Fibroblast of skin of scalp (primary cell): Measurements from ENCODE around the gene RALBP1. TPM values are rescaled to one million over a fixed set of nuclear protein-coding genes. Genes with fewer than 3 reads are reported as not detected.
"Not testable (repeated sequence)": the region's sequence is repeated elsewhere in the genome, so short reads cannot be mapped to it uniquely, and the experiment has no call there.

Experiments used
- DNase-seq: peaks from one replicate; pipeline ENCODE4 v3.0.0-alpha.2; 2013
- polyA plus RNA-seq, 2 experiments: library from polyadenylated mRNA; unstranded; fragments of 120-200 nt; gene quantifications; one replicate each; pipeline ENCODE4 v1.2.1, GENCODE V29; 2013; ENCODE audit not compliant: insufficient read length in 2 of 2

Gene RALBP1
- polyA plus RNA-seq (2013, experiment 1 of 2; ENCODE audit: insufficient read length) = 51.0 TPM
- 54.8 TPM for polyA plus RNA-seq (2013, experiment 2 of 2; ENCODE audit: insufficient read length)

DNA sequence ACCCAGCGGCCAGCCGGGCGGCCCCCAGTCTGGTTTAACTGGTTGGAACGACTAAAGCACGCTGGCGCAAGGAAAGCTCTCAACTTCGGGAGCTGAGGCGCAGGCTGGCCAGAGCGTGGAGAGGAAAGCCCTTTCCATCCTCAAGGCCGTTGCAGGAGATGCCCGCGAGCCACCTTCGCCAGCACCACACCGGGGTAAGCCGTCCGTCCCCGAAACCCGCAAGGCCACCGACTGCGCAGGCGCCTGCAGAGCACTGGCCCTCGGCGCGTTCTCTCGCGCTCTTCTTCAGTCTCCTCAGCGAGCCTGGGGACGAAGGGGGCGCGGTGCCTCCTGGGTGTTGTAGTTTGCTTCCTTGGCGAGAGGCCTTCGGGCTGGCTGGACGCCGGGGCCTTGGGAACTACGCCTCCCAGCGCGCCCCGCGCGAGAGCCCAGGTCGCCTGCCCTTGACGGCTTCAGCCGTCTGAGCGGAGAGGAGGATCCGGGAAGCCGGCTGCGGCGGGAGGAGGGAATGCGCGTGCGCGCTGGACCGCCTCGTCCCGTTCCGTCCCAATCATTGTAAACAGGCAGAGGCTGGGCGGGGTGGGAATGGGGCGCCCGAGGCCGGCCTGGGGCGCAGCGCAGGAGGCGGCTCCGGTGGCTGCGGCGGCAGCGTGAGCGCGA, at the start of gene RALBP1:
Gene RALBP1 (plus strand): TSS at position 531 of the 660 bp plus-strand sequence. CDS start 37,533 bp downstream, outside the sequence.
- DNase-seq = peak; percentile 100

DNA sequence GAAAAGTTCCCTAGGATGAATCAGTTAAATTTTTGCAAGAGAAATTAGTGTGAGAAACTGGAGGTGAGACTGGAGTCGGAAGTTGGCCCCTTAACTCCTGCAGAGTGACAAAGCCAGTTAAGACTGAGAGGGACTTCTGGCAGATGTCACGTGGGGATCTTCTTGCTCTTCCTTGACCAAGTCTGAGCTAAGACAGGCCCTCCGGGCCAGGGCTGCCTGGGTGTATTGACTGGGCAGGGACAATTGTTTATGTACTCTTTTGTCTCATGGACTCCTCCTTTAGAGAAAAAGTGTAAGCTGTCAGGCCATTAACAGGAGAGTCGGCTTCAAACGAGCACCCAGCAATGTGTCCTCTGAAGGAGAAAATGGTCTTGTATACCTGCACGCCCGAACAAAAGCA, 48.6 kb upstream of the RALBP1 start:
- no peak for DNase-seq

DNA sequence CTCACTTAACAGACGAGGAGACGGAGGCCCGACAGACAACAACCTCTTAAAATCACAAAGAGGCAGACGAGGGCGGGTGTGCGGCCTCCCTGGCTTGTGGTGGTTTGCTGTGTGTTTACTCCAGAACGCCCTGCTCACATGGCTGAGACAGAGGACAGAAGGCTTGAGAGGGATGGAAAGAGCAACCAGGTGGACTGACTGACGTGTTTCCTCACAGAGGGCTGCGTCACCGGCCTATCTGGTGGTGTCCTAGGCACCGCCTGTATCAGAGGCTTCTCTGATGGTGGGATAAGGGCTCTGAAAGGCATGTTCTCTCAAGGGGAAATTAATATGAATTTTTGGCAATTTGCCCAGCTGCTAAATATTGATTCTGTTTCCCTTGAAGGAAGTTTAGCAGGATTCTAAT, 47.0 kb upstream of the RALBP1 start:
- no peak for DNase-seq

- DNase-seq = no peak
These were observed 46.3 kb upstream of the RALBP1 start for GRCh38 chr18:9428862-9429661.

DNA sequence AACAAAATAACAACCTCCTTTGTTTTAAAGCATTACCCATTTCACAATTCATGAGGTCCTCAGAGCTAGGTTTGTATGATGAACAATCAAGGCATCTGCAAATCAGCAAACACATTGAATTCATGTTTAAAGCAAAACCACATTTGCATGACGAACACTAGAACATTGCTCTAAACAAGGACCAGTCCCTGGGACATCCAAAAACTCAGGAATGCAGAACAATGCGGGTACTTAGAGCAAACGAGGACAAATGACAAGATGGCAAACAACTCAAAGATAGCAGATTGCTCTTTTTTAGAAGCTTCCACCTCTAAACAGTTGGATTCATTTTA, 45.7 kb upstream of the RALBP1 start:
- peak; percentile 52 for DNase-seq

GRCh38 chr18:9430315-9430714, 45.0 kb upstream of the RALBP1 start:
- not testable (repeated sequence) for DNase-seq

GRCh38 chr18:9431296-9431695, 44.0 kb upstream of the RALBP1 start:
- DNase-seq = no peak

DNA sequence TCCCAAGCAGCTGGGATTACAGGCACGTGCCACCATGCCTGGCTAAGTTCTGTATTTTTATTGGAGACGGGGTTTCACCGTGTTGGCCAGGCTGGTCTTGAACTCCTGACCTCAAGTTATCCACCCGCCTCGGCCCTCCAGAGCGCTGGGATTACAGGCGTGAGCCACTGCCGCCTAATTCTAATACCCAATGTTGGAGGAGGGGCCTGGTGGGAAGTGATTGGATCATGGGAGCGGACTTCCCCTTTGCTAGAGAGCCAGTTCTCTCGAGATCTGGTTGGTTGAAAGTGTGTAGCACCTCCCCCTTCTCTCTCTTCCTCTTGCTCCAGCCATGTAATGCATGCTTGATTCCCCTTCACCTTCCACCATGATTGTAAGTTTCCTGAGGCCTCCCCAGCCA, 42.2 kb upstream of the RALBP1 start:
- DNase-seq = not testable (repeated sequence)

DNA sequence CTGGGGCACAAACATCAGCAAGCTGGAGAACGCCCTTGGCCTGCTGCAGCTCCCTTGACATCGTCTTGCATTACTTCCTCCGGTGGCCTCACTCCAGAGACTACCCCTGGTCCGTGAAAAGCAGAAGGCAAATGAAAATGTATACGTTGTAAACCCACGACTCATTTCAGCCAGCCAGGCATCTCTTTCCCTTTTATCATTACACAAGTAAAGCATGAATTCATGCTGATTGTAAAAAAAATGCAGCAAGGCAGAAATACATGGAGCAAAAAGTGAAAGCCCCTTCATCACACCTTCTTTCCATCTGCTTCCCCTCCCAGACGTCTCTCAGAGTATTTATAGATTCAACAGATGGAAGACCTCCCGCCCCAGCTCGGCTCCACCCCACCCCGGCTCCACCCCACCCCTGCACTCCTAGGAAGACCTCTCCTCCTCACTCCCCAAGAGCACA, 41.6 kb upstream of the RALBP1 start:
- peak; percentile 24 for DNase-seq

DNA sequence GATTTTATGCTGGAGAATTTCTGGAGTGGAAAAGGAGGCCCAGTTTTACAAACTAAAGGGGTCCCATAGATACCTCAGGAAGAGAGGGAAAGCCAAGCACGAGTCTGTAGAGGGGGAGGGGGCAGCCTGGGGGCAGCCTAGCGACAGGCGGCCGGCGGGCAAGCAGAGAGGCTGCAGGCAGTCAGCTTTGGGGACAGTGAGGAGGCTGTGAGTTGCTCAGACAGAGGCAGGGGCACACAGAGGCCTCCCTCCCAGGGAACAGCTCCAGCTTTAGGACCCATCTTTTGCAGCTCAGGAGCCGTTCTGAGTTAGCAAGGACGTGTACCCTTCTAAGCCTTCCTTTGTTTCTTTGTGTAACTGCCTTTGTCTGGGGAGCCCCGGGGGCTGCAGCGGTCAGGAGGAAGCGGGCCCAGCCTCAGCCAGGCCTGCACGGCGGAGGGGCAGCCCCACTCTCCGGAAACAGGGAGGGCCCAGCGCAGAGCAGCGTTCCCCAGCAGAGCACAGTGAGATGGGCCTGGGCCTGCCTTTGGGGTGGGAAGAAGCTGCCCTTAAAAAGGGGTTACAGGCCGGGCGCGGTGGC, 41.1 kb upstream of the RALBP1 start:
- no peak for DNase-seq

GRCh38 chr18:9435041-9435440, 40.3 kb upstream of the RALBP1 start:
- DNase-seq = peak; percentile 7

- no peak for DNase-seq
These were observed 38.9 kb upstream of the RALBP1 start for GRCh38 chr18:9436206-9436929.

- peak; percentile 83 for DNase-seq
These were observed 38.3 kb upstream of the RALBP1 start for GRCh38 chr18:9437021-9437437.

DNA sequence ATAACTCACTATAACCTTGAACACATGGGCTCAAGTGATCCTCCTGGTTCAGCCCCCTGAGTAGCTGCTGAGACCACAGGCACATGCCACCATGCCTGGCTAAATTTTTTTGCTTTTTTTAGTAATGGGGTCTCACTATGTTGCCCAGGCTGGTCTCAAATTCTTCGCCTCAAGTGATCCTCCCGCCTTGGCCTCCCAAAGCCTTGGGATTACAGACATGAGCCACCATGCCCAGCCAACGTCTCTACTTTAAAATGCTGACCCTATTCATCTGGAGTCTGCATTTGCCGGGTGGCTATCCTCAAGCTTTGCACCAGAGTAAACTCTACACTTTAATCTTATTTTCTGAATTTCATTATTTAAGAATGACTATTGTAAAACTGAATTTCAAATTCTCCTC, 37.6 kb upstream of the RALBP1 start:
- no peak for DNase-seq

GRCh38 chr18:9441061-9441460, 34.3 kb upstream of the RALBP1 start:
- DNase-seq = no peak

GRCh38 chr18:9444549-9444948, 30.8 kb upstream of the RALBP1 start:
- DNase-seq = no peak

- no peak for DNase-seq
These were observed 28.5 kb upstream of the RALBP1 start for GRCh38 chr18:9446839-9447238.

DNA sequence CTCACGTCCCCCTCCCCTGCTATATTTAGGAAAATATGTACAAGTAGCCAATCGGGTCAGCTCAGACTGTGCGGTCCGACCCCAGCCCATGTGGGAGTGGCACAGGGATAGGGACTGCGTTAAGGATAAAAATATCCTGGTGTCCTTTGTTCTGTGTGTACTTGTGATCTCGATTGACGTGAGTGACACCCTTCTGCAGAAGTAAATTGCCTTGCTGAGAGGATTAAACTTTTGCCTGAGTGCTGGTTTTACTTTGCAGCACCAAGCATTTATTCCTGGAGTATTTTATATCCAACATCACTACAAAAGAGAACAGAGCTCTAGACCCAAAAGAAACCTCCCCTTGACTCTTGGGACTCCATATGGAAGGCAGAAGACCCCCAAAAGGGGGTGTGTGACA, 28.0 kb upstream of the RALBP1 start:
- DNase-seq = no peak

DNA sequence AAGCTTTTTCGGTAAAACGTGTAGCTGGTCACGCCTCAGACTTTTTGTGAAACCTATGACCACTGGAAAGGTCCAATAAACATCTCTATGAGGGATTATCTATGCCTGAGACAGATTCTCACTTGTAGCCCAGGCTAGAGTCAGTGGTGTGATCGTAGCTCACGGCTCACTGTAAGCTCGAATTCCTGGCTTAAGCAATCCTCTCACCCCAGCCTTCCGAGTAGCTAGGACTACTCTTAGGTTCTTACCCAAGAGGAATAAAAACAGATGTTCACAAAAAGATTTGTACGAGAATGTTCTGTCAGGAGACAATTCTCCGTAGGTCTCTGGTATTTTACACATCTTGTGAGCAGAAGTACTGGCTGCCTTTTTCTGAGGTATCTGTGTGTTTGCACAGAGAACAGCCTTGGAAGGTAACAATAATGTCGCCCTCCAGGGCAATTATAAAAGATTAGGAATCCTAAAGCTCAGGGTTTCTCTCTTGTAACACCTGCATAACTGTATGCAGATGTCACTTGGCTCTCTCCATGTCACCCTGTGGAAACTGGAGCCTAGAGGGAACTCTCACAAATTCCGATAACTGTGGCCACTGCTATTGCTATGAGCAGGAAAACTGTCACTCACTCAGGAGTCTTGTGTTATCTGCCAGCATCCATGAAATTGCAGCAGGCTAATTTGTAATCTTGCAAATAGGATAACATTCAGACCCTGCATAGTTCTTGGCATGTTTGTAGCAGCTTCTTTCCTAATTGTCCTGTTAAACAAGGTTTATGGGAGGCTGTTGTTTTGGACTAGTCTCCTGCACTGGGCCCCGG, 25.5 kb upstream of the RALBP1 start:
- DNase-seq = no peak

GRCh38 chr18:9450920-9451319, 24.4 kb upstream of the RALBP1 start:
- not testable (repeated sequence) for DNase-seq

DNA sequence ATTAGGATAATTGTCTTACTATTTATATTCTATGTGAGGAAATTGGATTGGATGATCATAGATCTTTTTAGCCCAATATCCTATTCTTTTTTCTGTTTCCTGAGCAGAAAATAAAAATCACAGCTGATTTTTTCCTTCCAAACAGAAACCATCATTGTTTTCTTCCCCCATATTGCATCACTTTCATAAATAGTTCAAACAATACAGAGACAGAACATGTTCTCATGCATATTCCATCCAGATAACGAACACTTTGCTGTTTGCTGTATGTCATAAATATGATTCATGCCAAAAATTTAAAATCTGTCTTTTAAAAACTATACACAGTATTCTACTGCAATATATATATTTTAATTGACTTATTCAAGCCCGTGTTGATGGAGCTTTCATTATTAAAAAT, 22.0 kb upstream of the RALBP1 start:
- DNase-seq = no peak
